HFFc6 (cell line): ENCODE results near the gene OR10H2. TPM values are rescaled to one million over a fixed set of nuclear protein-coding genes. Genes with fewer than 3 reads are reported as not detected.

ENCODE experiments used
- DNase-seq: peaks from one replicate; pipeline ENCODE4 v3.0.0-alpha.2; 2018
- H3K27ac Mint-ChIP-seq: 2 replicates; pipeline ENCODE4 v1.8.0; 2020; ENCODE audit warnings: mild to moderate bottlenecking, mixed read lengths
- H3K27me3 Mint-ChIP-seq: 2 replicates; pipeline ENCODE4 v1.8.0; 2021; ENCODE audit warnings: mild to moderate bottlenecking, moderate library complexity, mixed read lengths; ENCODE audit not compliant: insufficient read depth
- H3K36me3 Mint-ChIP-seq: 2 replicates; pipeline ENCODE4 v1.8.0; 2021; ENCODE audit warnings: low read depth, mixed read lengths
- H3K4me1 Mint-ChIP-seq: 2 replicates; pipeline ENCODE4 v1.8.0; 2020; ENCODE audit warnings: low read depth, mixed read lengths
- H3K4me3 Mint-ChIP-seq: 2 replicates; pipeline ENCODE4 v1.8.0; 2020; ENCODE audit warnings: mild to moderate bottlenecking, moderate library complexity, mixed read lengths
- H3K9me3 Mint-ChIP-seq: 2 replicates; pipeline ENCODE4 v1.8.0; 2020; ENCODE audit warnings: mild to moderate bottlenecking, mixed read lengths
- total RNA-seq, 6 experiments: library from RNA; stranded (reverse); fragmentation: NEBNext Ultra II Directional; extraction: Animal tissue kit (Norgen Biotek cat#: 25700); gene quantifications; 2 replicates in 1 of 6; 3 replicates in 5 of 6; pipeline ENCODE4 v1.2.3, GENCODE V29; 2021
- TF ChIP-seq, protein P1 (sequence below): fragments of 200-600 bp; sonication (generic); IDR thresholded peaks from 2 replicates; pipeline ENCODE4 v1.5.0; 2021; ENCODE audit warnings: antibody characterized with exemption, mild to moderate bottlenecking

OR10H2 gene
- total RNA-seq, 6 experiments from 2014 or later: not detected

DNA sequence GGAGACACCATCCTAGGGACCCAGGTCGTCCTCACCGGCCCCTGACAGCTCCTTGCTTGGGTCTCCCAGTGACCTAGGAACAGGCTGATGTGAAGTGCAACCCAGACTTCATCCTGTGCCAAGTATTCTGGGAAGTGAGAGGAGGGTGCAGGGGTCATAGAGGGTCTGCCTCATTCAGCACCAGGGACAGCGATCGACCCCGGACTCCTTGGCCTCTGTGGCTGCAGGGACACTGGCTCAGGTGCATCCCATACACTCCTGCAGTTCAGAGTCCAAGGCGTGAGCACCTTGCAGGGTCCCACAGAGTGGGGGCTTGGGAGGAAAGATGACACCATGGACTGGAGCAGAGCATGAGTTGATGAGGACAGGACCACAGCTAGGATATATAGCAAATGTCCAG is 10.0 kb upstream of the OR10H2 start:
- TF ChIP-seq, protein P1, sequence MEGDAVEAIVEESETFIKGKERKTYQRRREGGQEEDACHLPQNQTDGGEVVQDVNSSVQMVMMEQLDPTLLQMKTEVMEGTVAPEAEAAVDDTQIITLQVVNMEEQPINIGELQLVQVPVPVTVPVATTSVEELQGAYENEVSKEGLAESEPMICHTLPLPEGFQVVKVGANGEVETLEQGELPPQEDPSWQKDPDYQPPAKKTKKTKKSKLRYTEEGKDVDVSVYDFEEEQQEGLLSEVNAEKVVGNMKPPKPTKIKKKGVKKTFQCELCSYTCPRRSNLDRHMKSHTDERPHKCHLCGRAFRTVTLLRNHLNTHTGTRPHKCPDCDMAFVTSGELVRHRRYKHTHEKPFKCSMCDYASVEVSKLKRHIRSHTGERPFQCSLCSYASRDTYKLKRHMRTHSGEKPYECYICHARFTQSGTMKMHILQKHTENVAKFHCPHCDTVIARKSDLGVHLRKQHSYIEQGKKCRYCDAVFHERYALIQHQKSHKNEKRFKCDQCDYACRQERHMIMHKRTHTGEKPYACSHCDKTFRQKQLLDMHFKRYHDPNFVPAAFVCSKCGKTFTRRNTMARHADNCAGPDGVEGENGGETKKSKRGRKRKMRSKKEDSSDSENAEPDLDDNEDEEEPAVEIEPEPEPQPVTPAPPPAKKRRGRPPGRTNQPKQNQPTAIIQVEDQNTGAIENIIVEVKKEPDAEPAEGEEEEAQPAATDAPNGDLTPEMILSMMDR: no peak
- peaks cover 3% of the 10 kb centered on the region; the same call in 1 of the 2 replicates for H3K27me3 Mint-ChIP-seq
- H3K4me1 Mint-ChIP-seq: no peaks in the 10 kb centered on the region
- no peak overlapping the region for H3K4me3 Mint-ChIP-seq
- DNase-seq: no peak
- peaks cover 71% of the 10 kb centered on the region for H3K9me3 Mint-ChIP-seq
- no peak overlapping the region for H3K27ac Mint-ChIP-seq
- no peaks in the 10 kb centered on the region for H3K36me3 Mint-ChIP-seq

DNA sequence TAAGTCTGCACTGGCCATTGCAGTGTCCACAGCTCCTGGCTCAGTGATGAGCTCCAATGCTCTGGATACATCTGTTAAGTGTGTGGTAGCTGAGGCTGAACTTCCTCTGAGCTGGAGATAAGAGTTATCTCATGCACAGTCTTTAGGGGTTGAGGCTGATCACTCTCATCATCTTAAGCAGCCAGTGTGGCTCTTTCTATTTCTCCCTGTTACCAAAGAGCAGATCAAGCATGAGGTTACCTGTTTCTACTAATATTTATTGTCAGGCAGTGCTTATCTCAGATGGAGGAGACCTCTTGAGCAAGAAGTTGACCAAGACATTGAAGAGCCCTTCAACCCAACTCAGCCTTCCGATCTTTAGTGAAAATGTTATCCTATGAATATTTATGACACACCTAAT is 6.6 kb upstream of the OR10H2 start:
- Mint-ChIP-seq H3K4me1 (no peaks in the 10 kb centered on the region), H3K27ac (no peak overlapping the region), H3K27me3 (peaks cover 3% of the 10 kb centered on the region; the same call in 1 of the 2 replicates), H3K36me3 (no peaks in the 10 kb centered on the region), H3K9me3 (peaks cover 76% of the 10 kb centered on the region), H3K4me3 (no peak overlapping the region)
- no peak for DNase-seq
- TF ChIP-seq, protein P1: no peak

DNA sequence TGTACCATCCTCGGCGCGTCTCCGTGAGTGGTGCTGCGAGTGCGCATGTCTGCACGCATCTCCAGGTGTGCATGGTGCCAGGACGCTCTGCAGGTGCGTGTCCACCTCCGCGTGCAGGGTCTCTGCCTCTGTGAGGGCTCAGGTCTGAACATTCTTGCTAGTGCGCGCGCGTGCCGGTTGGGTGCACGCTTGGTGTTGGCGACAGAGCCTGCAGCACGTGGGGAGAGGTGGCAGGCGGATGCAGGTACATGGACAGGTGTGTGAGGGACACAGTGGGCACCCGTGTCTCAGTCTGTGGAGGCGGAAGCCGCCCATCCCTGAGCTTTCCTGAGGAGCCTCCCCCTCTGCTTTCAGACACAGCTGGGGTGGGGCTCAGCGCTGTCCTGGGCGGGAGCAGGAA is 4.9 kb upstream of the OR10H2 start:
- Mint-ChIP-seq H3K27ac (no peak overlapping the region), H3K27me3 (peaks cover 6% of the 10 kb centered on the region), H3K4me1 (no peaks in the 10 kb centered on the region), H3K4me3 (no peak overlapping the region), H3K36me3 (peaks cover 1% of the 10 kb centered on the region; the same call in 1 of the 2 replicates), H3K9me3 (peaks cover 66% of the 10 kb centered on the region)
- no peak for DNase-seq
- TF ChIP-seq, protein P1: no peak

DNA sequence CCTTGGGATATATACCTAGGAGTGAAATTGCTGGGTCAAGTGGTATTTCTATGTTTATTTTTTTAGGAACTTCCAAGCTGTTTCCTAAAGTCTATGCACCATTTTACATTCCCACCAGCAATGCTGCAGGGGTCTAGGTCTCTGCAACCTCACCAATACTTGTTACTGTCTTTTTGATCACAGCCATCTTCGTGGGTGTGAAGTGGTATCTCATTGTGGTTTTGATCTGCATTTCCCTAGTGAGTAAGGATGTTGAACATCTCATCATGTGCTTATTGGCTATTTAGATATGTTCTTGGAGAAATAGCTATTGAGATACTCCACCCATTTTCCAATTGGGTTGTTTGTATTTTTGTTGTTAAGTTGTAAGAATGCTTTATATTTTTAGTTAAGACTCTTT is 2.7 kb downstream of the OR10H2 start:
- no peak overlapping the region for H3K4me3 Mint-ChIP-seq
- peaks cover 50% of the 10 kb centered on the region for H3K9me3 Mint-ChIP-seq
- peaks cover 3% of the 10 kb centered on the region for H3K27me3 Mint-ChIP-seq
- H3K4me1 Mint-ChIP-seq: no peaks in the 10 kb centered on the region
- no peak for DNase-seq
- H3K27ac Mint-ChIP-seq: no peak overlapping the region
- H3K36me3 Mint-ChIP-seq: peaks cover 9% of the 10 kb centered on the region
- TF ChIP-seq, protein P1: no peak

DNA sequence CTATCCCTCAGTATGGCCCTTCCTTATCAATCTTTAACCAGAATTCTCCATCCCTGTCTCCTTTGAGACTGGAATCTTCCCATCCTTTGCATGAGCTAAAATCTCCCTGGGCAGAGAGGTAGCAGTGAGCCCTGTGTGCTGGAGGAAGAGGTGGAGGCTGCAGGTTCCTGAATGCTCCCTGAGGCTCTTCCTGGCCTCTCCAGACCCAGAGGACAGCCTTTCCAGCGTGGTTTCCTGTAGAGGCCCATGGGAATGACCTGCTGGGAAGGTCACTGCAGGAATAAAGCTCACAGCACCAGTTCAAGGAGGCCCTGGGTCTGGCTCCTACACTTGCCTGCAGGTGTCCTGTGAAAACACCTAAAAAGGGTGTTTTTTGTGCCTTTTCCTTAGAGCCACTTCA is 4.6 kb downstream of the OR10H2 start:
- TF ChIP-seq, protein P1: no peak
- Mint-ChIP-seq H3K27ac (no peak overlapping the region), H3K36me3 (peaks cover 9% of the 10 kb centered on the region), H3K4me1 (no peaks in the 10 kb centered on the region), H3K4me3 (no peak overlapping the region), H3K9me3 (peaks cover 40% of the 10 kb centered on the region), H3K27me3 (no peaks in the 10 kb centered on the region)
- DNase-seq: no peak

DNA sequence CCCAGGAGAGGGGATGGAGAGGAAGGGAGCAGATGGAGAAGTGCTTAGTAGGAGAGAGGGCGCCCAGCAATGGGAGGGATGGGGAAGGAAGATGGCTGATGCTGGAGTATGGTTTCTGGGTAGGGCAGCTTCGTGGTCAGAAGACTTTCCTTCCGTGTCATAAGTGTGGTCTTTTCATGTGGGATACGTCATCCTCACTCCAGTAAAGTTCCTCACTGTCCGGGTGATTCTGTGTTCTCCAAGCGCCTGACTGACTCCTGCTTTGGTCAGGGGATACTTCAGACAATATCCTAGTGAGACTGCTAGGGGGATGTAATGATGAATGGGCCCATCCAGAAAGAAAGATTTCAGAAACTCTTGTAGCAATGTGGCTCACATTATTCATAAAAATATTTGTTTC is 6.1 kb downstream of the OR10H2 start:
- Mint-ChIP-seq H3K27ac (no peak overlapping the region), H3K9me3 (peaks cover 27% of the 10 kb centered on the region), H3K4me1 (no peaks in the 10 kb centered on the region), H3K36me3 (no peaks in the 10 kb centered on the region; the same call in 1 of the 2 replicates), H3K27me3 (no peaks in the 10 kb centered on the region), H3K4me3 (no peak overlapping the region)
- TF ChIP-seq, protein P1: no peak
- DNase-seq: no peak
